Measurements from ENCODE around the gene CSTB.
"Not testable (repeated sequence)": the region's sequence is repeated elsewhere in the genome, so short reads cannot be mapped to it uniquely, and the experiment has no call there.

Gene CSTB

GRCh38 chr21:43775795-43776430, at the start of gene CSTB:
Gene CSTB (minus strand): TSS chr21:43776308. CDS start chr21:43776269, 39 bp downstream.
- Histone ChIP-seq H3K4me1 (ENCODE audit: control insufficient read depth, insufficient read depth, low read length, unreplicated experiment) (no peaks in the 10 kb centered on the region), H3K36me3 (ENCODE audit: insufficient read depth, low read length) (0 out of 2 replicates have a peak, but pooled peaks cover 6% of the 10 kb centered on the region), H3K79me2 (ENCODE audit: control insufficient read depth, insufficient read depth, low read length, unreplicated experiment) (peaks cover 11% of the 10 kb centered on the region), H3K27me3 (ENCODE audit: insufficient read depth, low read length) (no peaks in the 10 kb centered on the region), H3K4me3 (ENCODE audit: low read depth, low read length) (peak within 1 kb of the TSS; percentile 83), H2AFZ (ENCODE audit: low read length, unreplicated experiment) (peak within 1 kb of the TSS; percentile 80), H3K27ac (ENCODE audit: low read depth, low read length) (peak within 1 kb of the TSS; percentile 51; the same call in 1 of the 2 replicates)

- Histone ChIP-seq H3K4me3 (ENCODE audit: low read depth, low read length) (no peak overlapping the region), H3K4me1 (ENCODE audit: control insufficient read depth, insufficient read depth, low read length, unreplicated experiment) (peaks cover 14% of the 10 kb centered on the region), H3K36me3 (ENCODE audit: insufficient read depth, low read length) (no peaks in the 10 kb centered on the region), H3K79me2 (ENCODE audit: control insufficient read depth, insufficient read depth, low read length, unreplicated experiment) (no peaks in the 10 kb centered on the region), H2AFZ (ENCODE audit: low read length, unreplicated experiment) (no peak overlapping the region), H3K27ac (ENCODE audit: low read depth, low read length) (no peak overlapping the region), H3K27me3 (ENCODE audit: insufficient read depth, low read length) (peaks cover 6% of the 10 kb centered on the region; the same call in 1 of the 2 replicates)
These were observed 49.3 kb upstream of the CSTB start for GRCh38 chr21:43825242-43825935.

DNA sequence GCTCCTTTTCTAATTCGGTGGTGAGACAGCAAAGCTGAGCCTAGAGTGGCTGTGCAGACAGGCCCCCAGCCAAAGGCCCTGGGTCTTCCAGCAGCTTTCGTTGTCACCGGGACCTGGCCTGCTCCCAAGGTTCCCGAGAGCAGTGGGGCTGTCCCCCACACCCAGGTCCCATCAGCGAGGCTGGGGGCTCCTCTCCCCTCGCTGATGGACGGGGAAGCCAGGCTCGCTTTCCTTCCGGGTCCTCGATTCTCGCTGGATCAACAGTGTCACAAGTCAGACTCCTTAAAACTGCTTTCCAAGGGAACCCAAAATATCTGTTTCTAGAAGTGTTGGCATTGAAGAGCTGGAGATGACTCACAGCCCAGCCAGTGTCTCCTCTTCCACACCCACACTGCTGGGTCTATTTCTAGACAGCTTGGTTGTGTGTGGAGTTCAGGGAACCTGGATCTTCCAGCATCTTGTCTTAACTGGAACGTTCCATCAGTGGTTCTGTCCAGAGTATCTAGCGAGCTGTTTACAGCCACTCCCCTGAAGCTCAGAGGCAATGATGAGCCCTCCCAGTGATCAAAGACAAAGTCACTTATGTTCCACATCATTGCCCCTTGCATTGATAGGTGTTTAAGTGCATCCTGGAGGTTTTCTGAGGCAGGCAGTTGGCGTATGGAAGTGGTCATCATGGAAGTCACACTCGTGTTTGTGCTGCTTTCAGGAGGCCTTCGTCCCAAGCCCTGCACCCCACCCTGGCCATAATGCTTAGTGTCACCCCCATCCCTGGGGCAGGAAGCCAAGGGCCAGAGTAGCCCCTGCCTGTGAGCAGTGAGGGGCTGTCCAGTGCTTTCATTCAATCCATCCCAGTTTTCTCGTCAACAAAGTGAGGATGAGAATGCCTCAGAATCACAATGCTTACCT, 48.5 kb upstream of the CSTB start:
- Histone ChIP-seq H3K4me3 (ENCODE audit: low read depth, low read length) (no peak overlapping the region), H3K79me2 (ENCODE audit: control insufficient read depth, insufficient read depth, low read length, unreplicated experiment) (no peaks in the 10 kb centered on the region), H3K27me3 (ENCODE audit: insufficient read depth, low read length) (peaks cover 4% of the 10 kb centered on the region; the same call in 1 of the 2 replicates), H2AFZ (ENCODE audit: low read length, unreplicated experiment) (no peak overlapping the region), H3K27ac (ENCODE audit: low read depth, low read length) (no peak overlapping the region), H3K4me1 (ENCODE audit: control insufficient read depth, insufficient read depth, low read length, unreplicated experiment) (peaks cover 14% of the 10 kb centered on the region), H3K36me3 (ENCODE audit: insufficient read depth, low read length) (no peaks in the 10 kb centered on the region)

DNA sequence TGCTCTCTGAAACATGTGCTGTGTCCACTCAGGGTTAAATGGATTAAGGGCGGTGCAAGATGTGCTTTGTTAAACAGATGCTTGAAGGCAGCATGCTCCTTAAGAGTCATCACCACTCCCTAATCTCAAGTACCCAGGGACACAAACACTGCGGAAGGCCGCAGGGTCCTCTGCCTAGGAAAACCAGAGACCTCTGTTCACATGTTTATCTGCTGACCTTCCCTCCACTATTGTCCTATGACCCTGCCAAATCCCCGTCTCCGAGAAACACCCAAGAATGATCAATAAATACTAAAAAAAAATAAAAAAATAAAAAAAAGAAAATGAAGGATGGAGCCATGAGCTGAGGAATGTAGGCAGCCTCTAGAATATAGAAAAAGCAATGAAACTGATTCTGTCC, 46.6 kb upstream of the CSTB start:
- H3K4me1 ChIP-seq (ENCODE audit: control insufficient read depth, insufficient read depth, low read length, unreplicated experiment), result peaks cover 14% of the 10 kb centered on the region
- H2AFZ ChIP-seq (ENCODE audit: low read length, unreplicated experiment); H3K36me3 ChIP-seq (ENCODE audit: insufficient read depth, low read length); H3K4me3 ChIP-seq (ENCODE audit: low read depth, low read length); H3K27ac ChIP-seq (ENCODE audit: low read depth, low read length); H3K79me2 ChIP-seq (ENCODE audit: control insufficient read depth, insufficient read depth, low read length, unreplicated experiment); H3K27me3 ChIP-seq (ENCODE audit: insufficient read depth, low read length): not testable (repeated sequence)

DNA sequence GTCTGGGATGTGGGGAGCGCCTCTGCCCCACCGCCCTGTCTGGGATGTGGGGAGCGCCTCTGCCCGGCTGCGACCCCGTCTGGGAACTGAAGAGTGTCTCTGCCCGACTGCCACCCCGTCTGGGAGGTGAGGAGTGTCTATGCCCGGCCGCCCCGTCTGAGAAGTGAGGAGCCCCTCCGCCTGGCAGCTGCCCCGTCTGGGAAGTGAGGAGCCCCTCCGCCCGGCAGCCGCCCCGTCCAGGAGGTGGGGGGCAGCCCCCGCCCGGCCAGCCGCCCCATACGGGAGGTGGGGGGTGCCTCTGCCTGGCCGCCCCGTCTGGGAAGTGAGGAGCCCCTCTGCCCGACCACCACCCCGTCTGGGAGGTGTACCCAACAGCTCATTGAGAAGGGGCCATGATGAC, 46.1 kb upstream of the CSTB start:
- H3K27me3 ChIP-seq (ENCODE audit: insufficient read depth, low read length); H2AFZ ChIP-seq (ENCODE audit: low read length, unreplicated experiment); H3K27ac ChIP-seq (ENCODE audit: low read depth, low read length); H3K79me2 ChIP-seq (ENCODE audit: control insufficient read depth, insufficient read depth, low read length, unreplicated experiment); H3K36me3 ChIP-seq (ENCODE audit: insufficient read depth, low read length); H3K4me3 ChIP-seq (ENCODE audit: low read depth, low read length): not testable (repeated sequence)
- peaks cover 14% of the 10 kb centered on the region for H3K4me1 ChIP-seq (ENCODE audit: control insufficient read depth, insufficient read depth, low read length, unreplicated experiment)

DNA sequence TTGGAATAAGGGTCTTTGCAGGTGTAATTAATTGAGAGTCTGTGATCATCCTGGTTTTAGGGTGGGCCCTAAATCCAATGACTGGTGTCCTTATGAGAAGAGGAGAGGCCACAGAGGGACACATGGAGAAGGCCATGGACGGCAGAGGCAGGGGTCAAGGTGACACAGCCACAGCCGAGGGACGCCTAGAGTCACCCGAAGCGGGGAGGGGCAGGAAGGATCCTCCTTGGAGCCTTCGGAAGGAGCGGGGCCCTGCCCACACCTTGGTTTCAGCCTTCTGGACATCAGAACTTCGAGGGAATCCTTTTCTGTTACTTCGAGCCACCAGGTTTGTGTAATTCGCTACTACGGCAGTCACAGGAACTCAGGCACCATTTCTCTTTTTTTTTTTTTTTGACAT, 44.4 kb upstream of the CSTB start:
- H3K79me2 ChIP-seq (ENCODE audit: control insufficient read depth, insufficient read depth, low read length, unreplicated experiment), result no peaks in the 10 kb centered on the region
- no peak overlapping the region for H3K27ac ChIP-seq (ENCODE audit: low read depth, low read length)
- no peak overlapping the region for H2AFZ ChIP-seq (ENCODE audit: low read length, unreplicated experiment)
- H3K27me3 ChIP-seq (ENCODE audit: insufficient read depth, low read length), result no peaks in the 10 kb centered on the region
- H3K36me3 ChIP-seq (ENCODE audit: insufficient read depth, low read length), result no peaks in the 10 kb centered on the region
- no peak overlapping the region for H3K4me3 ChIP-seq (ENCODE audit: low read depth, low read length)
- H3K4me1 ChIP-seq (ENCODE audit: control insufficient read depth, insufficient read depth, low read length, unreplicated experiment), result peaks cover 8% of the 10 kb centered on the region

DNA sequence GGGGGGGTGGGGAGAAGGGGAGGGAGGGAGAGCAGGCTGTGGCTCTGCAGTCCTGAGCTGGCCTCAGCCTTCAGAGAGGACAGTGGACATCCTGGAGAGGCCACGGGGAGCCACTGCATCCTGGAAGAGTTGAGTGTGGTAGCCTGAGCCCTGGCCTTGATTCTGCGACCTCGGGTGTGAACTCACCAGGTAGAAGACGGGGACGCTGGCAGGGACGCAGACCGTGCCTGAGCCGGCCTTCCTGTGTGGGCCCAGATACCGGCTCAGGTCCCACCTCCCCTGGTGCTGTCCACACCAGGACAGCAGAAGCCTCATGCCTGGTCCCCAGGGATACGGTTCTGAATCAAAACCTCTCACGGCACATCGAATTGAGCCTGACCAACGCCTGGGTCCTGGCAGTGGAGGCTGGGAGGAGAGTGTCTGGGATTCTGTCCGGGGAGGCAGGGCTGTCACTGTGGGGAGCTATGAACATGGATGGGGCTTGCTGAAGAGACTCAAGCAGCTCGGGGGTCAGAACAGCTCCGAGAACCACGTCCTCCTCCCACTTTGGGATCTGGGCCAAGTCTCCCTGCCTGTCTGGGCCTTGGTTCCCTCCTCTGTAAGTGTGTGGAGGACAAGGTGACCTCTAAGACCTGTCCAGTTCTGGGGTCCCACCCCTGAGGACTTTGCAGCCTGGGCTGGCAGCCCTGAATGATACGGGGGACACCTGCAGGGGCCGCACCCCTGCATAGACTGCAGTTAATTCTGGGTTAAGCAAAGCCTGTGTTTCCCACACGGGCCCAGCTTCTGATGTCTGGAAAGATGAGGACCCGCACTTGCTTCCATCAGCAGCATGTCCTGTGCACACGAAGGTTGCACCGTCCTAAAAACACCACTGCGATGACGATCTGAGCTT, 43.6 kb upstream of the CSTB start:
- H3K36me3 ChIP-seq (ENCODE audit: insufficient read depth, low read length), result no peaks in the 10 kb centered on the region
- H3K79me2 ChIP-seq (ENCODE audit: control insufficient read depth, insufficient read depth, low read length, unreplicated experiment), result no peaks in the 10 kb centered on the region
- H3K4me3 ChIP-seq (ENCODE audit: low read depth, low read length), result no peak overlapping the region
- no peak overlapping the region for H2AFZ ChIP-seq (ENCODE audit: low read length, unreplicated experiment)
- no peaks in the 10 kb centered on the region for H3K27me3 ChIP-seq (ENCODE audit: insufficient read depth, low read length)
- H3K4me1 ChIP-seq (ENCODE audit: control insufficient read depth, insufficient read depth, low read length, unreplicated experiment), result peaks cover 6% of the 10 kb centered on the region
- no peak overlapping the region for H3K27ac ChIP-seq (ENCODE audit: low read depth, low read length)

DNA sequence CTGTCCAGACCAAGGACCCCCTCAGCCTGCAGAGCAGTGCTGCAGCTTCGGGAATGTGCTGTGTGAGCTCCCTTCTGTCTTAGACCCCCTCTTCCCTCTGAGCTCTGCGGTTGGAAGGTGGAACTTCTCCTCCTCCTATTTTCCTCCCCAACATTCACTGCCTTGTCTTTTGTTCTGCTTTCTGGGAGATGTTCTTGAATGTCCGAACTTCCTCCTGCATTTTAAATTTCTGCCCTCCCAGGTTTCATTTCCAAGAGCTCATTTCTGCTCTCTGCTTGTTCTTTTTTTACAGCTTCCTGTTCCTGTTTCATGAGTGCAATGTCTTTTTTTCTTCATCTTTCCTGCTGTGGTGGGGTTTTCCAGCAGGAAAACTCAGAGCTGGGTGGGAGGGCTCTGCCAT, 42.6 kb upstream of the CSTB start:
- H3K27me3 ChIP-seq (ENCODE audit: insufficient read depth, low read length), result no peaks in the 10 kb centered on the region
- no peak overlapping the region for H3K27ac ChIP-seq (ENCODE audit: low read depth, low read length)
- H3K36me3 ChIP-seq (ENCODE audit: insufficient read depth, low read length), result no peaks in the 10 kb centered on the region
- H3K4me3 ChIP-seq (ENCODE audit: low read depth, low read length), result no peak overlapping the region
- no peak overlapping the region for H2AFZ ChIP-seq (ENCODE audit: low read length, unreplicated experiment)
- no peaks in the 10 kb centered on the region for H3K79me2 ChIP-seq (ENCODE audit: control insufficient read depth, insufficient read depth, low read length, unreplicated experiment)
- no peaks in the 10 kb centered on the region for H3K4me1 ChIP-seq (ENCODE audit: control insufficient read depth, insufficient read depth, low read length, unreplicated experiment)

DNA sequence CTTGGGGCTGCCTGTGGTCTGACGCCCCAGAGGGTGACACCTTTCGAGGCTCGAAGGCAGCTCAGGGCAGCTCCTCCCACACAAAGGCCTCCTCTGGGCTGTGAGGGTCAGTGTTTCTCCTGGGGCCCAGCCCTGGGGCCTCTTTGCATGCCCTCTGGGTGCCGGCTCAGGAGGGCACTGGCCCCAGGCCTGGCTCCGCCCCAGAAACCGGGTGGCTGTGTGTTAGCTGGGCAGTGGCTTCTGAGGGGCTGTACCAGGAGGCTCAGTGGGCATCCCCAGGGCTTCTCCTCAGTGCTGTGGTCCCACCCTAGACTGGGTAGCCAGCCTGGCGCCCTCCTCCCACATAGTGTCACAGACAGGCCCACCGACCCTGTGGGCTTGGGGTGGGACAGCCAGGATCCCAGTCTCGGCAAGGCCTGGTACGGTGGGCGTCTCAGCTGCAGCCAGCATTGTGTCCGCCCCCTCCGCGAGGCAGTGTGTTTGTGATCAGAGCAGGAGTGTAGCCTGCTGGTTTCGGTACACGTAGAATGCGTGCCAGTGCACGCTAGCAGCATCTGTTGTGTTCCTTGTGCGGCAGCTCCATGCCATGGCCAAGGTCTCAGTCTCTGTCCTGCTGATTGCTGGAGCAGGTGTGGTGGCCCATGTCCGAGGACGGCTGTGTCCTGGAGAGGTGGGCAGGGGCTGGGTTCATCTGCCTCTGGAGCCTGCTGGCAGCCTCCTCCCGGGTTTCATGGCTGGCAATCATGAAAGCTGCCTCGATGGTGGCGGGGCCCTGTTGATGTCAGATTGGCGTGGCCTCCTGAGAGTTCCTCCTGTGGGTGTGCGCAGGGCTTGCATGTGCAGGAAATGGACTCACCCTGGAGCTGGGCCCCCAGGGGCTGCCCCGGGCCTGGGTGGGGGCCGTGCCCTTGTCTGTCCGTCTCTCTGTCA, 41.3 kb upstream of the CSTB start:
- peaks cover 2% of the 10 kb centered on the region for H3K4me1 ChIP-seq (ENCODE audit: control insufficient read depth, insufficient read depth, low read length, unreplicated experiment)
- no peaks in the 10 kb centered on the region for H3K27me3 ChIP-seq (ENCODE audit: insufficient read depth, low read length)
- no peaks in the 10 kb centered on the region for H3K36me3 ChIP-seq (ENCODE audit: insufficient read depth, low read length)
- no peak overlapping the region for H3K27ac ChIP-seq (ENCODE audit: low read depth, low read length)
- no peak overlapping the region for H2AFZ ChIP-seq (ENCODE audit: low read length, unreplicated experiment)
- H3K79me2 ChIP-seq (ENCODE audit: control insufficient read depth, insufficient read depth, low read length, unreplicated experiment), result no peaks in the 10 kb centered on the region
- H3K4me3 ChIP-seq (ENCODE audit: low read depth, low read length), result no peak overlapping the region

Measured in ACC112 (cell line).